H1 (cell line): ENCODE measurements around the gene RHD.
"Not testable (repeated sequence)": the region's sequence is repeated elsewhere in the genome, so short reads cannot be mapped to it uniquely, and the experiment has no call there.

Experiments used
- CBX5 ChIP-seq: fragments of 300-800, 300-1000 bp; sonication (generic); IDR thresholded peaks from 2 replicates; pipeline ENCODE4 v1.7.1; 2016; ENCODE audit warnings: antibody characterized with exemption, low read length, low read depth
- EZH2 ChIP-seq: fragments of 200-600 bp; sonication (generic); IDR thresholded peaks from 2 replicates; pipeline ENCODE4 v1.7.1; 2012; ENCODE audit warnings: low read depth, mild to moderate bottlenecking, moderate library complexity, low read length, inconsistent platforms; ENCODE audit not compliant: severe bottlenecking
- HDAC6 ChIP-seq: IDR thresholded peaks from one replicate; pipeline ENCODE4 v1.7.1; 2012; ENCODE audit warnings: low read depth, mild to moderate bottlenecking, inconsistent platforms, low read length, moderate library complexity
- MAX ChIP-seq: IDR thresholded peaks from 2 replicates; pipeline ENCODE4 v1.6.1; 2012; ENCODE audit warnings: inconsistent platforms
- POLR2A ChIP-seq, 2 experiments: IDR thresholded peaks; 1 replicate in 1 of 2; 2 replicates in 1 of 2; pipeline ENCODE4 v1.6.1; 2011; ENCODE audit warnings: low read depth in 2 of 2, low read length in 2 of 2, mild to moderate bottlenecking in 2 of 2; ENCODE audit errors: control extremely low read depth in 1 of 2
- SIN3A ChIP-seq, 2 experiments: IDR thresholded peaks in 1 of 2; conservative IDR thresholded peaks in 1 of 2; 2 replicates each; pipeline ENCODE4 v1.6.1; 2011 to 2012; ENCODE audit warnings: low read length in 2 of 2, improper control_type of control experiment in 1 of 2, low read depth in 1 of 2, mild to moderate bottlenecking in 1 of 2
- SIRT6 ChIP-seq: IDR thresholded peaks from one replicate; pipeline ENCODE4 v1.7.1; 2012; ENCODE audit warnings: low read length, inconsistent platforms
- SRF ChIP-seq: IDR thresholded peaks from 2 replicates; pipeline ENCODE4 v1.6.1; 2011; ENCODE audit warnings: mild to moderate bottlenecking, low read depth, low read length, moderate library complexity
- SUZ12 ChIP-seq: fragments of 200-600 bp; sonication (generic); IDR thresholded peaks from 2 replicates; pipeline ENCODE4 v1.6.1; 2012; ENCODE audit warnings: mild to moderate bottlenecking, inconsistent platforms, low read length, moderate library complexity, mixed read lengths
- USF2 ChIP-seq: IDR thresholded peaks from 2 replicates; pipeline ENCODE4 v1.6.1; 2011; ENCODE audit warnings: low read length, improper control_type of control experiment
- YY1 ChIP-seq: IDR thresholded peaks from 2 replicates; pipeline ENCODE4 v1.6.1; 2011; ENCODE audit warnings: low read depth, mild to moderate bottlenecking, low read length
- ZNF274 ChIP-seq: IDR thresholded peaks from 2 replicates; pipeline ENCODE4 v1.7.0; 2012; ENCODE audit warnings: low read length, borderline replicate concordance; ENCODE audit errors: extremely low read depth
- TF ChIP-seq, protein P1 (sequence below), 3 experiments: IDR thresholded peaks; 1 replicate in 2 of 3; 2 replicates in 1 of 3; pipeline versions ENCODE4 v1.5.1 to v1.6.1; 2011; ENCODE audit warnings: low read length in 3 of 3, mild to moderate bottlenecking in 3 of 3, inconsistent platforms in 2 of 3, low read depth in 1 of 3, moderate library complexity in 1 of 3; ENCODE audit not compliant: insufficient read depth in 1 of 3; ENCODE audit errors: control extremely low read depth in 1 of 3
- TF ChIP-seq, protein P2 (sequence below): IDR thresholded peaks from 2 replicates; pipeline ENCODE4 v1.6.1; 2012; ENCODE audit warnings: low read length, inconsistent platforms

DNA sequence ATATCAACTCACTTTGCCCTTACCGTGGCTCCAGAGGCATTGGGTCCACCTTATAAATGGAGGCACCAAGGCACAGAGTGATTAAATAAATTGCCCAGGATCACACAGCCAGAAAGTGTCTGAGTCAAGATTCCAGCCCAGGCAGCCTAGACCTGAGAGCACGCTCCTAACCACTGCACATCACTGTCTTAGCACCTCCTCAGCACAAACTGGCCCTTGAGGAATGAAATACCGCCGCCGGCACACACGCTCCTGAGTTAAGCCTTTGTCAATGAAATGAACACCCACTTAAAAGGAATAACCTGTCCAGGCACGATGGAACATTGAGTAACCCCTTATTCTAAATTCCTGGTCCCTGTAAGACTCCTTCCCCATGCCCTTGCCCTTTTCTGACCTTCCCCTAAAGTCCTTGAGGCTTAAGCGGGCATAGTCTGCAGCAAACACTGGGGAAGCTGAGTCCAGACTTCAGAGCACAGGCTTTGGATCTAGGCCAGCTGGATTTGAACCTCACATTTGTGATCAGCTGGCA is 16.3 kb downstream of the RHD start:
- TF ChIP-seq POLR2A (IDR thresholded peaks at IDR 0.05; ENCODE audit: control extremely low read depth in 1 of 2, low read depth in 2 of 2, low read length in 2 of 2); CBX5; USF2; MAX; SIRT6; HDAC6; YY1; ZNF274; EZH2; SIN3A (conservative IDR thresholded peaks at IDR 0.05 in 1 of 2, IDR thresholded peaks at IDR 0.05 in 1 of 2; ENCODE audit: low read depth in 1 of 2, low read length in 2 of 2); SRF; SUZ12: not testable (repeated sequence)
- TF ChIP-seq, protein P1, sequence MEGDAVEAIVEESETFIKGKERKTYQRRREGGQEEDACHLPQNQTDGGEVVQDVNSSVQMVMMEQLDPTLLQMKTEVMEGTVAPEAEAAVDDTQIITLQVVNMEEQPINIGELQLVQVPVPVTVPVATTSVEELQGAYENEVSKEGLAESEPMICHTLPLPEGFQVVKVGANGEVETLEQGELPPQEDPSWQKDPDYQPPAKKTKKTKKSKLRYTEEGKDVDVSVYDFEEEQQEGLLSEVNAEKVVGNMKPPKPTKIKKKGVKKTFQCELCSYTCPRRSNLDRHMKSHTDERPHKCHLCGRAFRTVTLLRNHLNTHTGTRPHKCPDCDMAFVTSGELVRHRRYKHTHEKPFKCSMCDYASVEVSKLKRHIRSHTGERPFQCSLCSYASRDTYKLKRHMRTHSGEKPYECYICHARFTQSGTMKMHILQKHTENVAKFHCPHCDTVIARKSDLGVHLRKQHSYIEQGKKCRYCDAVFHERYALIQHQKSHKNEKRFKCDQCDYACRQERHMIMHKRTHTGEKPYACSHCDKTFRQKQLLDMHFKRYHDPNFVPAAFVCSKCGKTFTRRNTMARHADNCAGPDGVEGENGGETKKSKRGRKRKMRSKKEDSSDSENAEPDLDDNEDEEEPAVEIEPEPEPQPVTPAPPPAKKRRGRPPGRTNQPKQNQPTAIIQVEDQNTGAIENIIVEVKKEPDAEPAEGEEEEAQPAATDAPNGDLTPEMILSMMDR (IDR thresholded peaks at IDR 0.05; ENCODE audit: control extremely low read depth in 1 of 3, insufficient read depth in 1 of 3, low read depth in 1 of 3, low read length in 3 of 3): not testable (repeated sequence)
- TF ChIP-seq, protein P2, sequence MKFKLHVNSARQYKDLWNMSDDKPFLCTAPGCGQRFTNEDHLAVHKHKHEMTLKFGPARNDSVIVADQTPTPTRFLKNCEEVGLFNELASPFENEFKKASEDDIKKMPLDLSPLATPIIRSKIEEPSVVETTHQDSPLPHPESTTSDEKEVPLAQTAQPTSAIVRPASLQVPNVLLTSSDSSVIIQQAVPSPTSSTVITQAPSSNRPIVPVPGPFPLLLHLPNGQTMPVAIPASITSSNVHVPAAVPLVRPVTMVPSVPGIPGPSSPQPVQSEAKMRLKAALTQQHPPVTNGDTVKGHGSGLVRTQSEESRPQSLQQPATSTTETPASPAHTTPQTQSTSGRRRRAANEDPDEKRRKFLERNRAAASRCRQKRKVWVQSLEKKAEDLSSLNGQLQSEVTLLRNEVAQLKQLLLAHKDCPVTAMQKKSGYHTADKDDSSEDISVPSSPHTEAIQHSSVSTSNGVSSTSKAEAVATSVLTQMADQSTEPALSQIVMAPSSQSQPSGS: not testable (repeated sequence)
